GM19467 (cell line): ENCODE data around the gene HOXD12.

Experiments used
- ATAC-seq: cut with Tn5 transposase; IDR thresholded peaks from one replicate; pipeline ENCODE4 v1.9.1; 2021; ENCODE audit warnings: mild to moderate bottlenecking, moderate library complexity; ENCODE audit not compliant: unreplicated experiment

The HOXD12 gene, protein sequence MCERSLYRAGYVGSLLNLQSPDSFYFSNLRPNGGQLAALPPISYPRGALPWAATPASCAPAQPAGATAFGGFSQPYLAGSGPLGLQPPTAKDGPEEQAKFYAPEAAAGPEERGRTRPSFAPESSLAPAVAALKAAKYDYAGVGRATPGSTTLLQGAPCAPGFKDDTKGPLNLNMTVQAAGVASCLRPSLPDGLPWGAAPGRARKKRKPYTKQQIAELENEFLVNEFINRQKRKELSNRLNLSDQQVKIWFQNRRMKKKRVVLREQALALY

DNA sequence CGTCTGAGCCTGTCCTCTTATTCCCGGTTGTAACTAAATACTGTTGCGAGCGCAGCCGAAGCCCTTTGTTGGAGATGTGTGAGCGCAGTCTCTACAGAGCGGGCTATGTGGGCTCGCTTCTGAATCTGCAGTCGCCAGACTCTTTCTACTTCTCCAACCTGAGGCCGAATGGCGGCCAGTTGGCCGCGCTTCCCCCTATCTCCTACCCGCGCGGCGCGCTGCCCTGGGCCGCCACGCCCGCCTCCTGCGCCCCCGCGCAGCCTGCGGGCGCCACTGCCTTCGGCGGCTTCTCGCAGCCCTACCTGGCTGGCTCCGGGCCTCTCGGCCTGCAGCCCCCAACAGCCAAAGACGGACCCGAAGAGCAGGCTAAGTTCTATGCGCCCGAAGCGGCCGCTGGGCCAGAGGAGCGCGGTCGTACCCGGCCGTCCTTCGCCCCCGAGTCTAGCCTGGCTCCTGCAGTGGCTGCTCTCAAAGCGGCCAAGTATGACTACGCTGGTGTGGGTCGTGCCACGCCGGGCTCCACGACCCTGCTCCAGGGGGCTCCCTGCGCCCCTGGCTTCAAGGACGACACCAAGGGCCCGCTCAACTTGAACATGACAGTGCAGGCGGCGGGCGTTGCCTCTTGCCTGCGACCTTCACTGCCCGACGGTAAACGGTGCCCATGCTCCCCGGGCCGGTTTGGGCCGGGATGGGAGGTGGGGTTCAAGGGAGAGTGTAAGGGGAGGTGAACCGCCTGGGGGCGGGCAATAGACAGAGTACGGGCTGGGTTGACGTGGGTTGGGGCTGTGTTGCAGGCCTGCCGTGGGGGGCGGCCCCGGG lies at the start of gene HOXD12:
TSS of gene HOXD12 (plus strand) at position 68 of the 819 bp plus-strand sequence. CDS start at position 75, 7 bp downstream.
- ATAC-seq: no peak

DNA sequence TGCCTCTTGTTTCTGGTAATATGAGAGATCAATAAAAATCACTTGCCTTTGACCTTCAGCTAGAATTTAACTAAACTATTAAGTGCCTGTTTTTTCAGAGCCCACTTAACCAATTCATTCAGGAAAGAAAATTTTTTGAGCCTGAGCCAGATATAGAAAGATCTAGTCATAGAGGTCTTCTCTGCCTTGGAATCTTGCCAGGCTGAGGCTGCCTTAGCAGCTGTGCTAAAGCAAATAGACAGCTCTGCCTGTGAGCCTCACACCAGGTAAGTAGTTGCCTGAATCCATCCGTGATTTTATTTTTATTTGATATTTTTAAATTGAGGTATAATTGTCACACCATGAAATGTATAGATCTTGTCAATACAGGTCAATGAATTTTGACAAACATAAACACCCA lies 43.2 kb upstream of the HOXD12 start:
- no peak for ATAC-seq

DNA sequence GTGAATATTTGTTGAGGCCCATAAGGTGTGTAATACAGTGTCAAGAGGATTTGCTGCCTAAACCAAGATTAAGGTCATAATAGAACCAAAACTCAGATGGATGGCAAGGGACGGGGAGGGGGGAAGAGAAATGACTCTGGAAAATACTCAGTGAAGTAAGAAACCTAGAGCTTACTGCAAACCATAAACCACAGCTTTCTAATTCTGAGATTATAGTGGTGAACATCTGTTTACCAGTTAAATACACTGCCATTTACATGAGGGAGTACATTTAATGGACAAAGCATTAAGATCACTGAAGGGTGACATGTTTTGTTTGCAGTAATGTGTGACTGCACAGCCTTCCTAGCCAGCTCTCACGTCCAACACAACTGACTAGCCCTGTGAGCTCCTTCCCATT lies 35.6 kb upstream of the HOXD12 start:
- ATAC-seq: no peak

DNA sequence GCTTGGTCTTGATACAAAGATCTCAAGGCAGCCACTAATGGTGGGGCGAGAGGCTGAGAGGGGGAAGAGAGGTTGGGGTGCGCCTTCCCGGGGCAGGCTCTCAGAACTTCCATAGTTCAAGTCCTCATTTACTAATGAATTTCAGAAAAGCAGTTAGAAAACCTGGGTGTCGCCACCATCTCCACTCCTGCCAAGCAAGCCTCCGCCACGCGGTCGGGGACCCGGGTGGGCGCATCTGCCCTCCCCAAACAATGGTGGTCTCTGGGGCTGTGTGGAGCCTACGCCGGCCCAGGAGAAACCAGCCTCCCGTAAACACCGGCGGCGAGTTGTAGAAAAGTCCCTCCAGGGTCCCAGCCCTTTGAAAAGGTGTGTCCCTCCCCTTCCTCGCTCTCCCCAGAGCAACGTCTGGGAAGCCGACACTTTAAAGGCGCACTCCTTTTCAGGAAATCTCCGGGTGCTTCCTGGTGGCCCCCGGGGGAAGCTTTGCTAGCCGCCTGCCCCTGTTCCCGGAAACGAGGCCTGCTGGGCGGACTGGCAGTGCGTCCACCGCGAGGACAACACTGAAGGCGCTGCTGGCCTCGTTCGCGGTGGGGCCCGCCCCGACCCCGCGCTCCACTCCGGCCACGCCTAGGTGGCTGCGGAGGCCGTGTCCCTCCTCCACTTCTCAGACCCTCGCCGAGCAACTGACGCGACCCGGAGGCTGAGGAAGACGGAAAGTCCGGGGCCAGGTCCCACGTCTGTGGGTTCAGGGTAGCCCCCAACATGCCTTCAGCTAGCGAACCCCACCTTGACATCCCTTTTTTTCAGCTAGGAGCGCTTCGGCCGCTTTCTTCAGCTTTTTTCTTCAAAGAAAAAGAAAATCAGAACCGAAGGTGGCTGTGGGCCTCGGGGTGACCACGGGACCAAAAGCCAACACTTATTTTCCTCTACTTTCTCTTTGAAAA lies 32.7 kb upstream of the HOXD12 start:
- ATAC-seq: no peak

DNA sequence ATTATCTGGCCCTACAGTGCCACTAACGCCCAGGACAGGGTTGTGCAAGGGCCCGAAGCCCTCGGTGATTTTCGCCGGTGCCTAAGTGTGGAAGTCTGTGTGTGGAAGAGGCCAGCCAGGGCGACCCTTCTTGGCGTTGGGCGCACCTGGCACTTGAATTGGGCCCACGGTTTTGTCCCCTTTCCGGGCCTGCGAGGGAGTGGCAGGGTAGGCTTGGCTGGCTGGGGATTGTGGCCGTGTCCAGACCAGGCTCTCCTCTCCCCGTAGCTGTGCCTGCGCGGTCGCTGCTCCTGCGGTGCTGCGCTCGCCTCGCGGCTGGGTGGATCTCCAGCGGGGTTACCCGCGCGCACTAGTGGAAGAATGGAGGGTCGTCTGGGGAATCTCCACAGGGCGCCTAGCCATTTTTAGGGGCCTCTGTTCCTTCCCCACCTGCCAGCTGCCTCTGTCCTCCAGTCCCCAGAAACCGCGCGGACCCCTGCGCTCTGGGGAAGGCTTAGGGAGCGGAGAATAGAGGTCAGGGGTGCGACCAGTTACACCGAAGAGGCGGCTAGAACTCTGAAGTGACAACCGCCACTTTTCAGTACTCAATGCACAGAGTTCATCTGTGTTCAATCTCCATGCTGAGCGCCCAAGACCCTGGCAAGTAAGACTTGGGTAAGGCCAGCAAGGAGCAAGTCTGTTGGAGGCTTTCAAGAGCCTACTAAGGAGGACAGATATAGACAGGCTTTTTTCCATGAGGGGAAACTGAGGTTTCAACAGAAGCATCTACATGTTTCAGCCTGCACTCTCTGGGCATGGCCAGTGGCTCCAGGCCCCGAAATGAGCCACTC lies 31.8 kb upstream of the HOXD12 start:
- no peak for ATAC-seq

DNA sequence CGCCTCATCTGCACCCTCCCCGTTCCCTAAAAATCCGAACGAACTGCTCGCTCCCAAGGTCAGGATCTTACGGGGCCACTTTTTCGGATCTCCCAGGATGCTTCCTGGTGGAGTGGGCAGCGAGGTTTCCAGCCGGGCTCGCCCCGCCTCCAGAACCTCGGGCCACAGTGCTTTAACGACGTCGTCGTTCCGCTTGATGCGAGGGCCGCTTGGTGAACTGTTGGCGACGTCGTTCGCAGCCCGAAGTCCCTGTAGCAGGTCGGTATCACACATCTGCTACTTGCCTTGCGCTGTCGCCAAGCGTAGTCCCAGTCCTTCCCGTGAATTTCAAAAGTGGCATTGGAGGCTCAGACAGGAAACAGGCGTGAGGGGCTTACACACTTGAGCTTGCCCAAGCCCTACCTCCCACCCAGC lies 31.2 kb upstream of the HOXD12 start:
- ATAC-seq: no peak

DNA sequence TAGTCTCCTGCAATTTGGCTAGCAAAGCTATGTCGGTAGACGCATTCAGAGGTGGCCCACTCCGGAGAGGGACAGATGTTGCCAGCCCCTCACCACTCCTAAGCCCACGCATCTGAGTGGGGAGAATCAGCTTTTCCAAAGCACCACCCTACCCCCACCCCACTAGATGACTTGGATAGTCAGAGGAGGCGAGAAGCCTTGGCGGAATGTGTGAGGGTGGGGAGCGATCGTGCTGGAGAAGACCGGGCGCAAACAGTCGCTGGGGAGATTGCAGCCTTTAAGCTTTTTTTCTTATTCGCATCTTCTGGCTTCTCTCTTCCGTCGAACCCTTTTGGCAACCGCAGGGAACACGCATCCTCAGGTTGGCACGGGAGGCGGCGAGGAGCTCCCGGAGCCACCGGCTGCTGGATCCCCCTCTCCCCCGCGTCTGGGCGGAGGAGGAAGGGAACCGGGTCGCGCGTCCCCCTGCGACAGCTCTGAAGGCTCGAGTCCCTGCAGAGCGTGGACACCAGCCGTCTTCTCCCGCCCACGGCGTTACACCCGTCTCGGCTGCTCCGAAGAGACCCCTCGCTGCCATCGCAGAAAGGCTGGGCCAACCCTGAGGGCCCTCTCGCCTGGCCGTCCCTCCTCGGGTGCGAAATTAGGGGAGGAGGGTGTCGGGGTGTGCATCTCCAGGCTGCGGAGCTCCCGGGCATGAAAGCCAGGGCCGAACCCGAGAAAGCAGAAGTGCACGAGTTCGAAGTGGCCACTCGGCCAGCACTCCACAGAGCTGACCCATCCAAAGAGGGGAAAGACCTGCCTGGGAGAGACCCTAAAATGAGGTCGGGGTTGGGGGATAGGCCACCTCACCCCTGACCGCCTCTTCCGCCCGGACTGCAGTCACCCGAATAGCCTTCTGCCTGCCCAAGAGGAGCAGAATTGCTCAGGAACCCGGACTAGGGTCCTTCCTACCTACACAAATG lies 28.0 kb upstream of the HOXD12 start:
- no peak for ATAC-seq

DNA sequence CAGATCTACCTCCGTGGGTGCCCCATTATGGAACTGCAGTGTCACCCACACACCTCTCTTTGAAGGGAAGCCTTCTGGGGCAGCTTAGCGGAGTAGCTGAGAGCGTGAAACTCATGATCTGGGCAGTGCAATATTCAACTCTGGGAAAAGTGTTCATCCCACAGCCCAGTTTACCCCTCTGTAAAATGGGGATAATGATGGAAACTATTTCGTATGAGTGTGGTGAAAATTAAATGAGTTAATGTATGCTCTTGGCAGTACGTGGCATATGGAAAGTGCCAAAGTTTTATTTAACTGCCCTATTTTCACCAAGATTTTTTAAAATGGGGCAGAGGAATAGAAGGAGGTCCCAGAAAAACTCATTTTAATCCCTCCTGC lies 27.3 kb upstream of the HOXD12 start:
- no peak for ATAC-seq

DNA sequence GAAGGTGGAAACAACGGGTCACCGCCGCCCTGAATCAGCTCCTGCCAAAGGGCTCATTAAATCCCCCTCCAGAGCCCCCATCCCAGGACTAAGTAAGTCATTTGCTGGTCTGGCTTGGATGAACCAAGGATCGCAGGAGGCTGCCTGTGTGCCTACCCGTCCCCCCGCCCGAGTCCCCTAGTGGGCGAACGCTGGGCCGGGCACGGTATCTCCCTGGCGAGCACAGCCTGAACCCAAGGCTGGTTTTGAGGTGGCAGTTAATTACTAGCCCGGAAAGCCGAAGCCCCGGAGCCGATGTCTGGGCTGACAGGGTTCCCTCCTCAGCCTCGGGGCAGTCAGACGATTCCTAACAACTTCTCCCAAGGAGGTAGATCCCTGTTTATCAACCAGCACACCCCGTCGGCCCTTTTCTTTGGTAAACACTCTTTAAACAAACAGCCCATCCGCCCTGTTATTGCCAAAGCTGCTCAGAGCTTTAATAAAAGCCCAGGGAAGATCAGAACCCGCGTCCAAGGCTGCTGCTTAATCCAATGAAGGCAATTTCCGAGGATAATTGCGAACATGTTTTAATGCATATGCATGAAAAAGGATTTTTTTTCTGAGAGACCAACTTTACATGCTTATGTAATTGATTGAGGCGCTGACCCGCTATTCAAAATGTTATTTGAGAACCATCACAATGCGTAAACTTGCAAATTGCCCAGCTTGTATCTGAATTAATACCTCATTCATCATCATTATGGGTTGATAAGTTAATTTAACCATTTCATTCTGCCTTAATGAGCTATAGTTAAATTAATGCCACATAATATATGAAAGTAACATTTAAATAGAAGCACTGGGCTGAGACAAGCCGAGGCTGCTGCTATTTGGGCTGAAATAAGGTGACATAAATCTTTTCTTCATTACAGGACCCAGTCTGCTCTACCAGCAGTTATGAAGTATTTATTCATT lies 26.4 kb upstream of the HOXD12 start:
- no peak for ATAC-seq

DNA sequence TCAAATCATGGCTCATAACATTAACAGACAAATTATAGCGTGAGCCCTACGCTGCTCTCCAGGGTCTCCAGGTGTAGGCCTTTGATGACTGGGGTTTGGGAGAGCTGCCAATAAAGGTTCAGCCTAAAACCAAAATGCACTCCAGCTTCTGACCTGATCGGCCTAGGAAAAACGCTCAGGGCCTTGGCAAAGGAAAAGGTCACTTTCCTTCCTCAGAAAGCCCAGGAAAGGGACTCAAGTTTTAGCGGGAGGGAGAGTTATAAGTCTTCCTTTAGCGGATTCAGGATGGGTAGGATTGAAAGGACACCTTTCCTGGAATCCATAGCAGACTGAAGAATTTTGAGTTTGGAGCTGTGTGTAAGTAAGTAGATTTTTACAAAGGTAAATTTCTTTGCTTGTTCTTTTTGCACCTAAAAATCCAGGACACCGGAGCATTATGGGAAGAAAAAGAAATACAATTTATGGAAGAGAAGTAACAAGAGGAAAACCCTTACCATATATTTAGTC lies 24.6 kb upstream of the HOXD12 start:
- ATAC-seq: no peak

DNA sequence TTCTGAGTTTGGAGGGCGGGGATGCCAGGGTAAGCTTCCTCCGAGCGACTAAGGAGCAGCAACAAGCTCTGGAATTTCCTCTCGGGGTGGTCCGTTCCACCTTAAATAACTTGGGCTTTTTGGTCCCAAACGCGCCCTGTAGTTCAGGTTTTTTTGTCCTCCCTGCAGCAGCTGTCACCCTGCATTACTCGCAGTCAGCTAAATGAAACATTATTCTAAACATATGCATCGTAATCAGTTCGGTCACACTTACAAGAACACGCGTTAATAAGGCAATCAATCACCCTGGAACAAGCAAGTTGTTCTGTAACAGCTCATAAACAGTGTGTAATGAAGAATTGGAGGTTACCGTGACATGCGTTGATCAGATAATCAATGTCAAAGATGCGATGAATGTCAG lies 24.1 kb upstream of the HOXD12 start:
- ATAC-seq: no peak

DNA sequence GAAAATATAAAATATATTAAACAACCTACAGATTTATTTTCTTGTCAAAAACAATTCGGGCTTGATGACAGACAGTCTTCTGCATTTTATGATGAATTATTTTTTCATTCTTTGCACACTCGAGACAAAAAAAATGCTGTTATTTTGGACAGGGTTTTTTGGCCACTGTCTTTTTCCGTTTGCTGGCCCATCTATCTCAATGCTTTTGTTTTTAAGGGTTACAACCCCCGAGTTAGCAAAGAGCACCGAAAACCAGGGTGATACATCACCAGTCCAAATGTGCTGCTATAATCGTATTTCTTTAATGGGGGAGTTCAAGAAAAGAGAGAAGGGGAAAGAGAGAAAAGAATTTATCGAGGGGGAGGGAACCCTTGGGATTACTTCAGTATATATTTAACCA lies 23.5 kb upstream of the HOXD12 start:
- ATAC-seq: no peak

DNA sequence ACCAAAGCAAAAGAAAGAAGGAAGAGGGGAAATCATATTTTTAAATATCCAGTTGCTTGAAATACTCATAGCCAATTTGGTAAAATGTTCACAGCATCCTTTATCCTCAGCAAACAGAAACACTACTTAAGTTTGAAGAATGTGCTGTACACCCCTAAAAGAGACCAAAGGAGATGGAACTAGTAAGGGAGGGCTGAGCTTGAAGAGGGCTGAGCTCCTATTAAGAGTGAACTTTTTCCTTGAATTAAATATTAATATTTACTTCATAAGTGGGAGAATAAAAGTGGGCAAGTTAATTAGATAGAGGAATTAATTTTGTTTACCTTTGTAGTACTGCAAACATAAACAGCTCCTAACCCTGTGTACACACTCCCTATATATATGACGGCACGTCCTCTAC lies 22.8 kb upstream of the HOXD12 start:
- no peak for ATAC-seq

DNA sequence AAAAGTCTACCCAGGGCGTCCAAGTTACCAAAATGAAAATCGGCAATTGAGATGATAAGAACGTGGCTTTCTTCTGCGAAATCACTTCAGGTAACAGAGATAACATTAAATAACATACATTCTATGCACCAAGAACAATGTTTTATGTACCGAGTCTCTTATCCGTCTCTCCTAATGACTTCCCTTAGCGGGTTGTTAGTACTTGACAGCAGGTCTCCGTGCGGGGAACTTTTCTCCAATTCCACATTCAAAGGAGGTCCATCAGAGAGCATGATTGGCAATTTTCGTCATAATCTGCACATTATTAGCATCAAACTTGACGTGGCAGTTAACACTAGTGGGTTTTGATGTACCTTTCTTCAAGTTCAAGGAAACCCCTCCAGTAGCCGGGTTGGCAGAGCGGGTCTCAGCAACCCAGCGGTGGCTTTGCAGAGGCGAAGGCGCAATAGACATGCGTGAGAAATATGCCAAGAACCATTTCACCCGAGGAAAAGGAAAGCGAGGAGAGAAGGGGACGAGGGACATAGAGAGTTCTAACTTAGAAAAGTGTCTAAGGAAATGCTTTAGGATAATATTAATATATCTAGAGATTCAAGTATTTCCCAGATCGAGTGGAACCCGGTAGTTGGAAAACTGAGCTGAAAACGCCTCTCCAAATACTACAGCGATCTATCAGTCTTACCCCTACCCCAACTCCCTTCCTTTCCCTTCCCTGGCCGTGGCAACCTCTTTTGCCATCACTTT lies 20.9 kb upstream of the HOXD12 start:
- ATAC-seq: no peak

DNA sequence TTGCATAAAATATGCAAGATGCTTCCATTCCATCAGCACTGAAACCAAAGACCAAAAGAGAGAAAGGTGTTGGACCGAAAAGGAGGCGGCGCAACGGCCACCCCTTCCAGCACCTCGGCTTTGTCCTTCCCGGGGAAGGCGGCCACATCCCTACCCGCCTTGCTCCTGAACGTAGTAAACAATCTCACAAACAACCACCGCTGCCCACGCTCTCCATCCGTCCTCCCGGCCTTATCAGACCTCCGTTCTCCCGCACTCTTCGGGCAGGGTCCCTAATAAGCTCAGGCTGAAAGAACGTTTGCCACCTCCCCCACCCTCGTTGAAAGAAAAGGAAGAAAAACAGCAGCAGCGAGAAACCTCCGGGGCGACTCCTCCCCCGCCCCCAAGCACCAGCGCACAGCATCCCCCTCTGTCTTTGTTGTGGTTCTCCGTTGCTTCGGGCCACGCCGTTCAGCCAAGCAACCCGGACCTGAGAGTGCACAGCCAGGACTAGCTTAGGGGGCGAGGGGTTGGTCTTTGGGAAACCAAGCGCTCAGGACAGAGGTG lies 20.2 kb upstream of the HOXD12 start:
- ATAC-seq: no peak

DNA sequence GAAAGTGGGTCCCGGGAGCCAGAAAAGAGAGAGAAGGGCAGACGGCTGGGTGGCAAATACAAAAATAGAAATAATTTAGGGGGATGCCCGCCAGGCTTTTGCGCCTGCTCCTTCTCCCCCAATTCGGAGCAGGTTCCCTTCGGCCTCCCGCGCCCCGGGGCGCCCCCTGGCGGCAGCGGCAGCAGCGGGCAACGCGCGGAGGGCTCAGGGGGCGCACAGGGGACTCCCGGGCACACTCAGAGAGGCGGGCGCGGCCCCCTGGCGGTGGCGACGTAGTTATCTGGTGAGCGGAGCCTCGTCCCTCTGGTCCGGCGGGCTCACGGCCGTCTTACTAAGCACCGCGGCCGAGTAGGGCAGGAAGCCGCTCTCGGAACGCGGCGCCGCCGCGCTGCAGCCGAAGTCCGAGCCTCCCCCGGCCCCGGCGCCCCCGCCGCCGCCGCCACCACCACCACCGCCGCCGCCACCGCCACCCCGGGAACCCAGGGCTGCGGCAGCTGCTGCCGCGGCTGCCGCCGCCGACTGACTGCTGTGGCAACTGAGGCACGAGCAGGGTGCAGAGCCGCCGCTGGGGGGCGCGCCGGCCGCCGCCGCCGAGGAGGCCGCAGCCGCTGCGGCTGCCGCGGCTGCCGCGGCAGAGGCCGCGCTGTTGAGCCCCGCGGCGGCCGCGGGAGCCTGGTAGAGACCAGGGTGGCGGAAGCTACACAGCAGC lies 19.6 kb upstream of the HOXD12 start:
- ATAC-seq: no peak
